SK-N-SH (cell line): ENCODE results near the gene LRCOL1. TPM values are rescaled to one million over a fixed set of nuclear protein-coding genes. Genes with fewer than 3 reads are reported as not detected.

ENCODE experiments used
- CTCF ChIA-PET: fragments of 300-600, 350-600 bp; formaldehyde crosslinking; extraction: SDS; loops from one replicate; lab custom pipeline; 2021; lab: Yijun Ruan, JAX
- POLR2A ChIA-PET: fragments of 350-600 bp; sonication (Branson Sonifier 250); formaldehyde crosslinking; extraction: SDS; loops from one replicate; lab custom pipeline; 2020; ENCODE audit warnings: antibody characterized with exemption, inconsistent platforms; lab: Yijun Ruan, JAX
- DNase-seq: peaks from one replicate; pipeline ENCODE4 v3.0.0; 2012
- H2AFZ ChIP-seq: fragments of 200-600 bp; sonication (generic); 2 replicates; pipeline ENCODE4 v1.8.1; 2016; ENCODE audit warnings: antibody characterized with exemption, mild to moderate bottlenecking, low read depth
- H3F3A ChIP-seq: fragments of 200-600 bp; sonication (generic); replicated peaks from 2 replicates; pipeline ENCODE3; 2016; ENCODE audit warnings: antibody characterized with exemption, mild to moderate bottlenecking; ENCODE audit not compliant: insufficient read depth
- H3K27ac ChIP-seq, 2 experiments: fragments of 200-500 bp in 1 of 2; fragments of 200-600 bp in 1 of 2; sonication (Bioruptor generic) in 1 of 2; sonication (generic), shearing (Covaris generic) in 1 of 2; 2 replicates each; pipeline versions ENCODE4 v1.5.1 to v1.6.1; 2014 to 2016; ENCODE audit warnings: low read depth in 2 of 2, inconsistent platforms in 1 of 2, low read length in 1 of 2, mild to moderate bottlenecking in 1 of 2, mixed read lengths in 1 of 2
- H3K27me3 ChIP-seq: fragments of 200-600 bp; sonication (generic), shearing (Covaris generic); 2 replicates; pipeline ENCODE4 v1.6.1; 2016; ENCODE audit warnings: mixed run types; ENCODE audit not compliant: insufficient read depth
- H3K36me3 ChIP-seq, 2 experiments: fragments of 200-500 bp in 1 of 2; fragments of 200-600 bp in 1 of 2; sonication (Bioruptor generic) in 1 of 2; sonication (generic) in 1 of 2; replicated peaks in 1 of 2; 2 replicates each; pipeline versions ENCODE3 to v1.5.1; 2014 to 2016; ENCODE audit warnings: low read length in 1 of 2, mild to moderate bottlenecking in 1 of 2; ENCODE audit not compliant: insufficient read depth in 2 of 2, control insufficient read depth in 1 of 2
- H3K4me1 ChIP-seq, 2 experiments: fragments of 200-500 bp in 1 of 2; fragments of 200-600 bp in 1 of 2; sonication (Bioruptor generic) in 1 of 2; sonication (generic), shearing (Covaris generic) in 1 of 2; 2 replicates each; pipeline versions ENCODE4 v1.5.1 to v1.6.1; 2014 to 2016; ENCODE audit warnings: low read depth in 1 of 2, low read length in 1 of 2, mixed run types in 1 of 2; ENCODE audit not compliant: insufficient read depth in 2 of 2, control insufficient read depth in 1 of 2
- H3K4me2 ChIP-seq: fragments of 200-600 bp; sonication (generic), shearing (Covaris generic); 2 replicates; pipeline ENCODE4 v1.6.1; 2017; ENCODE audit warnings: mixed run types
- H3K4me3 ChIP-seq, 2 experiments: fragments of 200-500 bp in 1 of 2; fragments of 200-600 bp in 1 of 2; sonication (Bioruptor generic) in 1 of 2; sonication (generic), shearing (Covaris generic) in 1 of 2; 2 replicates each; pipeline versions ENCODE4 v1.5.1 to v1.8.1; 2014 to 2016; ENCODE audit warnings: low read depth in 2 of 2, inconsistent platforms in 1 of 2, low read length in 1 of 2, mild to moderate bottlenecking in 1 of 2, mixed read lengths in 1 of 2, moderate library complexity in 1 of 2
- H3K79me2 ChIP-seq: fragments of 200-600 bp; sonication (generic); 2 replicates; pipeline ENCODE4 v1.8.1; 2017; ENCODE audit warnings: mild to moderate bottlenecking; ENCODE audit not compliant: insufficient read depth
- H3K9ac ChIP-seq: fragments of 200-600 bp; sonication (generic); 2 replicates; pipeline ENCODE4 v1.6.1; 2017; ENCODE audit warnings: mixed run types
- H3K9me2 ChIP-seq: fragments of 200-600 bp; sonication (generic); 2 replicates; pipeline ENCODE4 v1.6.1; 2017; ENCODE audit warnings: mixed run types
- H3K9me3 ChIP-seq: fragments of 200-600 bp; sonication (generic); 2 replicates; pipeline ENCODE4 v1.6.1; 2017; ENCODE audit warnings: mixed run types, mild to moderate bottlenecking, moderate library complexity
- H4K20me1 ChIP-seq: fragments of 200-600 bp; sonication (generic); 2 replicates; pipeline ENCODE4 v1.6.1; 2017; ENCODE audit warnings: mild to moderate bottlenecking, mixed run types; ENCODE audit not compliant: insufficient read depth
- EP300 ChIP-seq, 2 experiments: IDR thresholded peaks; 2 replicates each; pipeline versions ENCODE4 v1.4.0 to v1.6.1; 2012; ENCODE audit warnings: borderline replicate concordance in 1 of 2, low read depth in 1 of 2, low read length in 1 of 2
- FOSL2 ChIP-seq: IDR thresholded peaks from 2 replicates; pipeline ENCODE4 v1.4.0; 2012; ENCODE audit warnings: low read depth, mild to moderate bottlenecking, moderate library complexity, borderline replicate concordance
- GABPA ChIP-seq: IDR thresholded peaks from 2 replicates; pipeline ENCODE4 v1.4.0; 2012; ENCODE audit warnings: low read depth, mild to moderate bottlenecking
- GATA2 ChIP-seq: sonication (generic); formaldehyde crosslinking; IDR thresholded peaks from 2 replicates; pipeline ENCODE4 v1.5.0; 2020; ENCODE audit warnings: mild to moderate bottlenecking, missing genetic modification reagents
- NRF1 ChIP-seq: IDR thresholded peaks from 2 replicates; pipeline ENCODE4 v1.6.1; 2012; ENCODE audit warnings: low read depth, mild to moderate bottlenecking, low read length
- POLR2AphosphoS5 ChIP-seq: IDR thresholded peaks from 2 replicates; pipeline ENCODE4 v1.6.1; 2012; ENCODE audit warnings: low read depth, low read length
- REST ChIP-seq: IDR thresholded peaks from 2 replicates; pipeline ENCODE4 v1.6.1; 2012; ENCODE audit warnings: mild to moderate bottlenecking, low read depth, low read length, moderate library complexity
- RFX5 ChIP-seq: IDR thresholded peaks from 2 replicates; pipeline ENCODE4 v1.6.1; 2012; ENCODE audit warnings: mild to moderate bottlenecking, improper control_type of control experiment, low read length
- RXRA ChIP-seq: IDR thresholded peaks from 2 replicates; pipeline ENCODE4 v1.4.0; 2012; ENCODE audit warnings: low read depth, mild to moderate bottlenecking, borderline replicate concordance
- SIN3A ChIP-seq: IDR thresholded peaks from 2 replicates; pipeline ENCODE4 v1.6.1; 2012; ENCODE audit warnings: low read depth, mild to moderate bottlenecking, low read length, moderate library complexity, borderline replicate concordance
- TCF12 ChIP-seq: IDR thresholded peaks from 2 replicates; pipeline ENCODE4 v1.4.0; 2012
- TEAD4 ChIP-seq: IDR thresholded peaks from 2 replicates; pipeline ENCODE4 v1.4.0; 2012; ENCODE audit warnings: mild to moderate bottlenecking, borderline replicate concordance; ENCODE audit not compliant: insufficient read depth
- USF1 ChIP-seq: IDR thresholded peaks from 2 replicates; pipeline ENCODE4 v1.4.0; 2012; ENCODE audit warnings: low read depth, borderline replicate concordance
- ZBTB33 ChIP-seq: IDR thresholded peaks from 2 replicates; pipeline ENCODE4 v1.4.0; 2012; ENCODE audit warnings: low read depth, borderline replicate concordance
- WGBS: methylation state at CpG from one replicate; pipeline ENCODE4 v1.1.6; 2017; ENCODE audit warnings: low lambda C conversion rate; 5-methylcytosine and 5-hydroxymethylcytosine counted together
- polyA plus RNA-seq, 3 experiments: library from polyadenylated mRNA; depleted of rRNA; stranded (reverse); fragments of >200 nt; gene quantifications; 2 replicates each; pipeline ENCODE4 v1.2.3, GENCODE V29; 2012
- TF ChIP-seq, protein P1 (sequence below): IDR thresholded peaks from 2 replicates; pipeline ENCODE4 v1.4.0; 2012; ENCODE audit warnings: low read depth

Gene LRCOL1
- polyA plus RNA-seq, 1 of the 3 experiments (the other 2 are of a cell fraction): 1.1 TPM

DNA sequence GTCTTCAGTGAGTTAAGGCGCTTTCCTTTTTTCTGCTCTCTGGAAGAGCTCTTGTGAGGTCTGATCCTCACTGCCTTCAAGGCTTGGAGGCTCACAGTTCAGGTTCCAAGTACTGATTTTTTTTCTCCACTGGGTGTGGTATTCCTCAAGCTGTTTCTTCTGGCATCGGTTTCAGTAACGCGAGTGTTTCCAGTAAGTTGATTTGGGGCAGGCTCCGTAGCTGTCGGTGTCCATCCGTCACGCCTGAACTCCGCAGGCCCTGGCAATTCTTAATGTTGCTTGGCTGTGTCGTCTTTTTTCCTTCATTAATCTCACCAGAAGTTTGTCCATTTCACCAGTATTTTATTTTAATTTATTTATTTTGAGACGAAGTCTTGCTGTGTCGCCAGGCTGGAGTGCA lies 30.6 kb downstream of the LRCOL1 start (continued):
- no peak for TF ChIP-seq REST

- Histone ChIP-seq H3K4me2 (no peak overlapping the region), H3K36me3 (peaks cover 0 to 45% of the 10 kb centered on the region in 2 experiments), H3K9me3 (no peaks in the 10 kb centered on the region), H3K9ac (no peak overlapping the region), H3K9me2 (no peaks in the 10 kb centered on the region), H3K4me3 (no peak overlapping the region), H3K27me3 (no peaks in the 10 kb centered on the region), H3F3A (peaks cover 5% of the 10 kb centered on the region), H3K27ac (no peak overlapping the region), H4K20me1 (no peaks in the 10 kb centered on the region), H3K79me2 (no peaks in the 10 kb centered on the region), H2AFZ (no peak overlapping the region), H3K4me1 (no peaks in the 10 kb centered on the region)
- DNase-seq: no peak
- WGBS: 91% methylated on average over 9 of the region's 11 CpGs
- ChIA-PET CTCF (interaction anchor here (0.9 to 3.2 kb wide), 3 partner anchors 18 to 164 kb away, joined by 3 to 12 read pairs (median 7); no protein-coding TSS in a partner anchor), POLR2A (no interaction called here)
- TF ChIP-seq TEAD4 (no peak), RXRA (no peak)
Observed at GRCh38 chr12:132578826-132579225, 31.6 kb downstream of the LRCOL1 start.

- 87% methylated on average over 11 of the region's 11 CpGs for WGBS
- CTCF ChIA-PET: interaction anchor here (1.1 kb wide), 1 partner anchor 17 kb away, joined by 4 read pairs; no protein-coding TSS in a partner anchor
- POLR2A ChIA-PET: no interaction called here
- no peak overlapping the region for H3K4me2 ChIP-seq
- H3K27me3 ChIP-seq: no peaks in the 10 kb centered on the region
- no peaks in the 10 kb centered on the region for H3K9me3 ChIP-seq
- no peak overlapping the region for H3K27ac ChIP-seq
- no peaks in the 10 kb centered on the region for H3K79me2 ChIP-seq
- H4K20me1 ChIP-seq: no peaks in the 10 kb centered on the region
- no peak overlapping the region for H3K9ac ChIP-seq
- H3F3A ChIP-seq: peaks cover 5% of the 10 kb centered on the region
- H3K9me2 ChIP-seq: no peaks in the 10 kb centered on the region
- no peaks in the 10 kb centered on the region for H3K4me1 ChIP-seq
- H3K36me3 ChIP-seq: peaks cover 0 to 47% of the 10 kb centered on the region in 2 experiments
- no peak overlapping the region for H2AFZ ChIP-seq
- H3K4me3 ChIP-seq: no peak overlapping the region
- DNase-seq: no peak
- TF ChIP-seq, protein P1, sequence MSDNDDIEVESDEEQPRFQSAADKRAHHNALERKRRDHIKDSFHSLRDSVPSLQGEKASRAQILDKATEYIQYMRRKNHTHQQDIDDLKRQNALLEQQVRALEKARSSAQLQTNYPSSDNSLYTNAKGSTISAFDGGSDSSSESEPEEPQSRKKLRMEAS: no peak
- TF ChIP-seq RFX5: no peak
- no peak for TF ChIP-seq SIN3A
- no peak for TF ChIP-seq REST
- no peak for TF ChIP-seq TCF12
- no peak for TF ChIP-seq RXRA
- TF ChIP-seq GATA2: no peak
- TF ChIP-seq EP300 (IDR thresholded peaks at IDR 0.05; ENCODE audit: borderline replicate concordance in 1 of 2, low read depth in 1 of 2, low read length in 1 of 2): no peak
- TF ChIP-seq GABPA: no peak
- TF ChIP-seq POLR2AphosphoS5: no peak
- no peak for TF ChIP-seq TEAD4
- no peak for TF ChIP-seq ZBTB33
- TF ChIP-seq FOSL2: no peak
- TF ChIP-seq USF1: no peak
- TF ChIP-seq NRF1: no peak
Observed at GRCh38 chr12:132578118-132578517, 32.3 kb downstream of the LRCOL1 start.
